DMS53 treated with DMSO at 0.1 percent for 48 hours (cell line): ENCODE data around the gene XYLT1.

ENCODE experiments used
- DNase-seq: peaks from one replicate; lab custom pipeline; 2025; ENCODE audit not compliant: unreplicated experiment; lab: John Stamatoyannopoulos, UW

XYLT1 gene

DNA sequence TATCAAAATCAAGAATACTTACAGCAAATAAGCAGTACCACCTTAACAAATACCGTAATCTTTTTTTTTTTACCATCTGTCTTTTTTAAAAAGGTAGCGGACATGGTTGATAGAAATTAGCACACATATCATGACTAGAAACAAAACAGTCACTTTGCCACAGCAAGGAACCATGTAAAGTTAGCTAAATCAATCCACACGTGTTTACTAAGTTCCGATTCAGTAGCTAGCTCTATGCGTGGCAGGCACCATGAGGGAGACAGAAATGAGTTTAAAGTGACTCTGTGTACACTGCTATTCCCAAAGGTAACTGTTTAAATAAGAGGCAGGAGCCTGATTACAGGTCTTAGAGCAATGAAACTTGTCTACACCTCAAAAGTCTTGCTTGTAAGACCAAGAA, 108.6 kb downstream of the XYLT1 start:
- no peak for DNase-seq

DNA sequence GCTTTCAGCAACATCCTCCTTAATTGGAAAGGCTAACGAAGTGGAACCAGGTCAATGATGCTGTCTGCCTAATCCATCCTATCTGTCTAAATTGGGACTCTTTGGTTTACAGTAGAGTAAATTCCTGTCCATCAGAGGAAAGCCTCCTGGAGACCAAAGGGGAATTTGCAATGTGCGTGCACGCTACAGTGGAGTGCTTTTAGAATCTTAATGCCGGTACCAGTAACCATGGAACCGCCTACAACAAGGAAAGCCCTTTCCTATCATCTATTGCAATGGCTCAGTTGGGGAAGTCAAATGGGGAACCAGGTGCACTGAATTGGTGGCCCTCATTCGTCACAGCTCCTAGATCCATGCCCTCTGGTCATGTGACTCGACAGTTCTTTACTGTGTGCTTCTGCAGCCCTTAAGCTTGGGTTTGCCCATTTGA, 110.1 kb downstream of the XYLT1 start:
- no peak for DNase-seq

DNA sequence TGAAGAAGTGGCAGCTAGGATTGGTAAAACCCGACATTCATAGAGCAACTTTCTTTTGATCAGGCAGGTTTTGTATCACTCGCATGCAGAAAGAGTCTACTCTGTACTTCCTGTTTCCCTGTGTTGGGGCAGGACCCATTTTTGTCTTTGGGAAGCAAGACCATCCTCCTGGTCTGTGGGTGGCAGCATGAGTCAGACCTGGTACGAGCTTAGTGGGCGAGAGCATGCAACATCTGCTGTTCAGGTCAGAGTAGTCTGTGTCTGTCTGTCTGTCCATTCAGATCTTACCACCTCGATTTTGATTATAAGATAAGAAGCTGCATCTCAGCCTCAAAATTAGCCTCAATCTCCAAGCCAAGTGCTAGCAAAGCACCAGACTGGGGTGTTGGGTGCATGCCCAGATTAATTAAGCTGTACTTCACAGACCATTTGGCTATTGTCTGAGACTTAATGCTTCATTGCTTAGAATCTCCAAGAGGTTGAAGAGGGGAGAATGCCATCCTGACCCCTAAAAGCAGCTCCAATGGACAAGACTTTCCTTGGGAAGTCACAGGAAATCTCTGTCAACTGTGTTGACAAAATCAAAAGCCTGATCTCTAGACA, 110.9 kb downstream of the XYLT1 start:
- DNase-seq, result no peak

DNA sequence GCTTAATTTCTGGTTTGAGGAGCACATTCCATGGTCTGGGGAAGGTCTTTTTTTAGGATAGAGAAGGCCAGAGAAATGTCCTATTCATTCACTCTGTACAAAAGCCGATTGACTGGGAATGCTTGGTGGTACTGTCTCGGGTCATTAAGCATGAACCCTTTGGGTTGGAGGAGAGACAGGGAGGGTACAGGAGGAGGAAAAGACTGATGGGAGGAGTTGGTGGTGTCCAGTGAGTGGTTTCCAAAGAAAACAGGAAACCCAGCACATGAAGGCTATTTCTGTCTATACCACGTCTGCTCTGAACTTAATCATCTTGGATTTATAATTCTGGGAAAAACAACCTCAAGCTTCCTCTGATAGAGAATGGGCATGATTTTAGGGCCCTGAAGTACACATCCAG, 111.9 kb downstream of the XYLT1 start:
- no peak for DNase-seq

DNA sequence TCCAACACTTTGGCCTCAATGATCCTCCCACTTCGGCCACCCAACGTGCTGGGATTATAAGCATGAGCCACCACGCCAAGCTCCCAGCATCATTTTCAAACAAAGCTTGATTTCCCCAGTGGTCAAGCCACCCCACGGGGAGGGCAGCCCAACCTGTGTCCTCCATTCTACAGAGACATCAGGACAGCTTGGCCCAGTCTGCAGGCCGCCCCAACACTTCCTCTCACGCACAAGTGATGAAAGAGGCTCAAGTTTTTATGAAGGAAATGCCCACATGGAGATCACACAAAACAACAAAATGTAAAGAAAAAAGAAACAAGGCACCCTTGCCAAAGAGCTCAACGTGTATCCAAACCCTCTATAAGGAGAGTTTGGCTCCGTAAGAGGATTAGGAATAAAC, 112.4 kb downstream of the XYLT1 start:
- no peak for DNase-seq

DNA sequence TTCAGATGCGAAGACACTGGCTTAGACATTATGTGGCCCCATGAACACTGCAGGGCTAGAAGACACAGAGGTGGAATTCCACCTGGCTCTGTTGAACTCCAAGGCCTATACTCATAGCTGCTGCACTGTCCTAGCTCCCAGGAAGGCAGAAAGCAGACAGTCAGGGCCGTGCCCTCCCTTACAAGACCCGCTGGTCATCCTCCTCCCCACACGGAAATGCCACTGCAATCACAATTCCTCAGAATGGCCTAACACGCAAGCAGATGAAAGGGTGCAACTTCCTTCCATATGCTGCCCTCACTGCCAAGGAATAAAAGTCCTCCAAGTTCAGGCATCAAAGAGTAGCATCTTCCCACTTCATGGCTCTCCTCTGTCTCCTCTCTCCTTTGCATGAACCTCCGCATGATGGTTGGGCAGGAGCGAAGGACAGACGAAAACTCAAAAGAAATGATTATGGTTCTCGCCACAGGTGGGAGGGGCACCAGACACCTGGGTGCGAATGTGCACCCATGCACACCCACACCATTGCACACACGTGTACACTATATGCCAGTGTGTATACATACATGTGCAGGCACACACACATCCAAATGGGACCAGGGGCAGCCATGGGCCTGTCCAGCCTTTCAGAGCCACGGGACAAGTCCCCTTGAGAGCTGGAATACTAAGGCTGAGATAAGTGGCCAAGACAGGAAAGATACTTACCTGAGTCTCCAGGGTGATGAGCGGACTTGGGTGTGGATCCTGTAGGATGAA, 113.3 kb downstream of the XYLT1 start:
- no peak for DNase-seq

GRCh38 chr16:17356243-17356933, 114.4 kb downstream of the XYLT1 start:
- no peak for DNase-seq

DNA sequence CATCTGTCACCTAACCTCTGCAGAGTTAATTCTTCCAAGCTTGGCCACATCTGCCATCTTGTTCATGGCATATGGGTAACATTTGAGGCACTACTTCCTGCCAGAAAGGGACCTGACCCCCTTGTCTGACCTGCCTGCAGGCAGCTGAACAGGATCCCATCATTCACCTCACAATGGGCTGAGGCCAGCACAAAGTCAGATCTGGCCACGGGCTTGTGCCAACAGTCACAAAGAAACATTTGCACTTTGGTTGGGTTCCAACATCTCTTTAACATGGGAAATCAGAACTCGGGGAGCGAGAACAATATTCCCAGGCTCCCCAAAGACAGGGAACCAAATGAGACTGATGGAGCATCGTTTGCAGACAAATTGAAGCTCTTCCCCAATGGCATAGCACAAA, 116.1 kb downstream of the XYLT1 start:
- DNase-seq, result no peak

- DNase-seq, result no peak
Measured at GRCh38 chr16:17354141-17354601, 116.6 kb downstream of the XYLT1 start.

DNA sequence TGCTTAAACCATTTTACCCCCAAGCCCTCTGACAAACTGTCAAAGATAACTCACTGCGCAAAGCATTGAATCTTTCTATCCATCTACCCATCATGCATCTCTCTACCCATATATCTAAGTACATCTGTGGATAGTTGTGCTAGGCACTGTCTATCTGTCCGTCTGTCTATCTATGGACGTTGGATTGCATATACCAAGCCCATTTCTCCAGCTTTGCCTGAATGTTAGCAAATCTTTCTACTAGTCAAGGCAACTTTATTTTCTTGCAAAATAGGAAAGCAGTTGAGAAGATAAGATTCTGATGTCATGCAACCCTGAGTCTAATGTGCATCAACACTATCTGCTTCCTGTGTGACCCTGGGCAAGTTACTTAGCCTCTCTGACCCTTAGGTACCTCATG, 117.2 kb downstream of the XYLT1 start:
- DNase-seq, result no peak

GRCh38 chr16:17351441-17352035, 119.2 kb downstream of the XYLT1 start:
- DNase-seq, result no peak

- DNase-seq, result no peak
Measured at GRCh38 chr16:17350207-17350606, 120.6 kb downstream of the XYLT1 start.

DNA sequence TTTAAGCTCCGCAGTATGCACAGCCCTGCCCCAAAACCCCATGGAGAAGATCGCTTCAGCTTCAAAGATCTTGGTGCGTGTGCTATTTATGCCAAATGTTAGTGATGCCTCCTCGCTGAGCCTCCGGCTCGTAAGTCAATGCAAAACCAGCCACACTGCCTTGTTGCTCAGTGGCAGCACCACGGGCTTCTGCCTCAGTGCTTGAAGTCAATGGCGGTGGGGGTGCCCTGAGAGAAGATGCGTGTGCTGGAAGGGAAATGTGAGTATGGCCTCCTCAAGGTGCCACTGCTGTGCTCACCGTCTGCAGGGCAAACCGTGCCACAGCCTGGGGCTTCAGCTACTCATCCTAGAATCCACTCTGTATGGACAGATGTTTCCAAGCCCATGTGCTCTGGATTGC, 121.9 kb downstream of the XYLT1 start:
- no peak for DNase-seq

DNA sequence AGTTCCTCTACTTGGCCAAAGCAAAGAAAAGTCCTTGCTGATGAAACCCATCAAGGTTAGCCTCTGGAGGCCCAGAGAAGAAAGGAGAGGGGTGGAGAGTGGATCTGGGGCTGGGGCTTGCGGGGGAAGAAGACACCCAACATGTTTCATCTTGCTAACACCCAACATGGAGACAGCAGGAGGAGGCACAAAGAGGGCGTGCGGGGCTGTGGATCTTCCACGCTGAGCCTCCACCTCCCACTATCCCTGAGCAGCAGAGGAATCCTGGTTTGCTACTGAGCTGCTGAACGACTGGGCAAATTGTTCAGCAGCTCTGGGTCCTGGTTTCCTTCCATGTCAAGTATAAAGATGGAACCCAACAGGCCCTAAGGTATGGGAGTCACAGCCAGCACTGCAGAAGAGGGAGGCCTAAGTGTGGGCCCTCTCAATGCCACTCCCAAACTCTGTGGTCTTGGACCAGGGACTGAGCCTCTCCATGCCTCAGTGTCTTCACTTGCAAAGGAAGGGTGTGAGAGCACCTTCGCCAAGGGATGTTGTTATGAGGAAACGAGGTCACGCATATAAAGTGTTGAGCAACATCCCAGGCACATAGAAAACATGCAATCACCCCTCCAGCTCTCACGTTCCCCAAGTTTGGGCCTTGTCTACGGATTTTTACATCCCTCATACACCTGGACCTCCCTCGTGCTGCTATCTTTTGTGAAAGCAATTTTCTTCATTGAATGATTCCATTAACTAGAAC, 122.5 kb downstream of the XYLT1 start:
- no peak for DNase-seq

GRCh38 chr16:17347624-17348023, 123.1 kb downstream of the XYLT1 start:
- DNase-seq, result no peak

DNA sequence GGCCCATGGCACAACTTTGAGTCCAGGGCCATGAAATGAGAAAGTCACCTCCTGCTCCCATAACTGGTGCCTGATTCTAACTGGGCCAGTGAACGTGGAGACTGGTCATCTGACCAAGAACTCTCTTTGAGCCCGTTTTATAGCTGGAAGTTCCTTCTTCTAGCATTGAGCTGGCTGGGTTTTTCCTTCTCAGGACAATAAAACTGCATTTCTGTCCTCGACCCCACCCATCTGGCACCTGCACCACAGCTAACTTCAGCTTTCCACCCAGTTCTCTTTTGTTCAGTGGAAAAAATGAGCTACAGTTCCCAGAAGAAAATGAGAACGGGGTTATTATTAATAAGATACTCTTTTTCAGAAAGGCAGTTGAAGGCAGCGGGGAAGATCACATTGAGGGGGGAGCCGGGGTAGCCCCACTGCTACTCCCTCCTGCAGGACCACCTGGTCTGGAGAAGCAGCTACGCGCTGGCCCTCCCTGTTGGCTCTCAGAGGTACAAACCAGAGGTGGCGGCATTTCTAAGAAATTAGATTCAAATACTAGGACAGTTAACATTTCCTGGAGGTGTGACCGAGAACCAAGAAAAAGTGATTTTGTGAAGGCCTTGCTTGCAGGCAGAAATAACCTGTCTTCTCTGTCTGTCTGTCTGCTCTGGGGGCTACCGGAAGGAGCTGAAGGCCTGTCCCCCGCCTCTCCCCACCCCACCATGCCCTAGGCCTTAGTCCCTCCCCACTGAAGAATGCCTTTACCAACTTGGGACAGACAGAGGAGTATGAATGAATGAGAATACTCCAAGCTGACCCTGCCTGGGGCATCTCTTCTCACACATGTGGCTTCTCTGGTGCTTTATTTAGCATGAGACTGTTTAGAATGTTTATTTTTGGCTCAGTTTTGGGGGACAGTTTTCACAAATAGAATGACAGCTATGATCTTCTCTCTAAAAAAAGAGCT, 123.9 kb downstream of the XYLT1 start:
- DNase-seq, result no peak

- DNase-seq, result no peak
Measured at GRCh38 chr16:17345043-17345442, 125.7 kb downstream of the XYLT1 start.

GRCh38 chr16:17343728-17344127, 127.0 kb downstream of the XYLT1 start:
- DNase-seq, result no peak

GRCh38 chr16:17343028-17343427, 127.7 kb downstream of the XYLT1 start:
- DNase-seq, result no peak

DNA sequence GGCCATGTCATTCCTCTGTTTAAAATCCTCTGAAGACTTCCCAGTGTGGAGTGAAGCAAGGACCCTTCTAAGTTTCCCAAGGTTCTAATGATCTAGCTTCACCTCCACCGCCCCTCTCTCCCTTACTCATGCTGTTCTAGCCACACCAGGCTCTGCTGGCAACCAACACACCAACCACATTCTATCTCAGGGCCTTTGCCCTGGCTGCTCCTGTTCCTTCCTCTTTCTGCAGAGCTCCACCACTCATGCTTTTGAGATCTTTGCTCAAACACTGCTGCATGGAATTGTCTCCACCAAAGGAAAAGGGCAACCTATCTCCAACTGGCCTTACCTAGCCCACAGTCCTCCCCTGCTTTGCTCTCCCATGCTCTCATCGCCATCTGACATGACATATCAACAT, 128.7 kb downstream of the XYLT1 start:
- no peak for DNase-seq
